Mesendoderm (in vitro differentiated cells): Measurements from ENCODE around the gene GABRD.

Experiments
- DNase-seq: peaks from one replicate; pipeline ENCODE4 v3.0.0; 2013
- H2AK5ac ChIP-seq: 2 replicates; pipeline ENCODE4 v1.6.1; 2013; ENCODE audit warnings: low read length, inconsistent platforms
- H2BK120ac ChIP-seq: 2 replicates; pipeline ENCODE4 v1.6.1; 2013; ENCODE audit warnings: low read depth, mild to moderate bottlenecking, low read length, moderate library complexity, mixed read lengths
- H2BK15ac ChIP-seq: replicated peaks from 2 replicates; pipeline ENCODE4 v1.6.1; 2013; ENCODE audit warnings: low read depth, mild to moderate bottlenecking, moderate library complexity
- H2BK5ac ChIP-seq: 2 replicates; pipeline ENCODE4 v1.6.1; 2013; ENCODE audit warnings: low read length, inconsistent platforms
- H3K18ac ChIP-seq: 2 replicates; pipeline ENCODE4 v1.6.1; 2013; ENCODE audit warnings: mild to moderate bottlenecking, low read length, mixed read lengths
- H3K23ac ChIP-seq: one replicate; pipeline ENCODE4 v1.6.1; 2013; ENCODE audit warnings: low read length
- H3K27ac ChIP-seq: 2 replicates; pipeline ENCODE4 v1.5.1; 2013; ENCODE audit warnings: low read depth, mild to moderate bottlenecking, inconsistent platforms, low read length, moderate library complexity
- H3K27me3 ChIP-seq: 2 replicates; pipeline ENCODE4 v1.6.1; 2013; ENCODE audit warnings: low read length, control low read depth, mild to moderate bottlenecking, inconsistent platforms; ENCODE audit not compliant: insufficient read depth, poor library complexity
- H3K36me3 ChIP-seq: 2 replicates; pipeline ENCODE4 v1.6.1; 2013; ENCODE audit warnings: low read length, inconsistent platforms; ENCODE audit not compliant: control insufficient read depth, insufficient read depth
- H3K4ac ChIP-seq: one replicate; pipeline ENCODE4 v1.6.1; 2013; ENCODE audit warnings: low read depth, mild to moderate bottlenecking, low read length, moderate library complexity
- H3K4me1 ChIP-seq: 2 replicates; pipeline ENCODE4 v1.6.1; 2013; ENCODE audit warnings: low read depth, low read length, inconsistent platforms; ENCODE audit not compliant: control insufficient read depth
- H3K4me2 ChIP-seq: 2 replicates; pipeline ENCODE4 v1.6.1; 2013; ENCODE audit warnings: low read length
- H3K4me3 ChIP-seq: 2 replicates; pipeline ENCODE4 v1.5.1; 2013; ENCODE audit warnings: mild to moderate bottlenecking, low read length
- H3K56ac ChIP-seq: one replicate; pipeline ENCODE4 v1.6.1; 2013; ENCODE audit warnings: low read length
- H3K79me1 ChIP-seq: 2 replicates; pipeline ENCODE4 v1.6.1; 2013; ENCODE audit warnings: low read length, inconsistent platforms
- H3K79me2 ChIP-seq: 2 replicates; pipeline ENCODE4 v1.6.1; 2013; ENCODE audit warnings: mild to moderate bottlenecking, low read length; ENCODE audit not compliant: control insufficient read depth, insufficient read depth
- H3K9ac ChIP-seq: 2 replicates; pipeline ENCODE4 v1.6.1; 2013; ENCODE audit warnings: low read length, inconsistent platforms
- H4K5ac ChIP-seq: one replicate; pipeline ENCODE4 v1.6.1; 2013; ENCODE audit warnings: low read length
- H4K8ac ChIP-seq: one replicate; pipeline ENCODE4 v1.6.1; 2013; ENCODE audit warnings: low read depth, mild to moderate bottlenecking, control low read depth, low read length, moderate library complexity
- WGBS: extraction: QIAGEN DNeasy Blood & Tissue Kit; methylation state at CpG from one replicate; pipeline ENCODE4 v1.1.7; 2013; ENCODE audit warnings: low lambda C conversion rate, missing lambda C conversion rate; ENCODE audit not compliant: insufficient coverage; ENCODE audit errors: extremely low coverage; 5-methylcytosine and 5-hydroxymethylcytosine counted together

Gene GABRD

DNA sequence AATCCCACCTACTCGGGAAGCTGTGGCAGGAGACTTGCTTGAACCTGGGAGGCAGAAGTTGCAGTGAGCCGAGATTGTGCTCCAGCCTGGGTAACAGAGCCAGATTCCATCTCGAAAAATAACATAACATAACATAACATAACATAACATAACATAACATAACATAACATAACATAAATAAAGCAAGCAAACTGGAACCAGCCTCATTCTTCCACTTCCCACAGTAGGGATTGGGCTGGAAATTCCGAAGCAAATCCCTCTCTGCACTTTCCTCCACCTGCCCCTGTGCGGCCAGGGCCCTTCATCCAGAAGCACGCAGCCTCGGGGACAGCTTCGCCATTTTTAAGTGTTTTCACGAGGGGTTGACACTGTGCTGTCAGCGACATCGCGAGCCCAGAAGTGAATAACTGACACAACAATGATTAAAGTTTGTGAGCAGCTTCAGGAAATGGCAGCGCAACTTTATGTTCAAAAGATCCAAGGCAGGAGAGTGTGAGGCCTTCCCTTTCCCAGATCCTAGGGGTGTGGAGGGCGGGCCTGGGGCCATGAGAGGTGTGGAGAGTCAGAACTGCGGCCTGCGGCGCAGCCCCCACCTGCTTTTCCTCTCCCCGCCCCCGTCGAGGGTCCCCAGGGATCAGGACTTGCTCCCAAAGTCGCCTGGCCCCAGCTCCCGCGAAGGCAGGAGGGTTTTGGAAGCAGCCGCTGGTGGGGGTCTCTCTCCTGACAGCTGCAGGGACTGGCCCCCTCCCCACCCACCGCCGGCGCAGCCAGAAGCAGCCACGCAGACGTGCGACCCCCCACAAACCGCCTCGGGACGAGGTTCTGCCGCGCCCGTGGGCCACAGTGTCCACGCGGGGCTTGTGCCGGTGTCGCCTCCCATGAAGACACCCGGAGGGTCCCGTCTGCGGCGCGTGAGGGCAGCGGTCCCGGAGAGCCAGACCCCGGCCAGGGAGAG, 651 bp upstream of the GABRD start:
- no peak overlapping the region for H3K18ac ChIP-seq
- no peak overlapping the region for H3K23ac ChIP-seq
- H3K9ac ChIP-seq = peak overlapping the region; percentile 34
- H3K36me3 ChIP-seq = no peaks in the 10 kb centered on the region
- H3K27ac ChIP-seq = no peak overlapping the region
- H3K79me1 ChIP-seq = no peaks in the 10 kb centered on the region
- no peak overlapping the region for H2AK5ac ChIP-seq
- peak overlapping the region; percentile 14 for H3K4me2 ChIP-seq
- DNase-seq = peak; percentile 22
- no peaks in the 10 kb centered on the region for H3K4me1 ChIP-seq
- no peaks in the 10 kb centered on the region for H3K79me2 ChIP-seq
- H2BK5ac ChIP-seq = no peak overlapping the region
- no peak overlapping the region for H2BK120ac ChIP-seq
- no peak overlapping the region for H4K8ac ChIP-seq
- H4K5ac ChIP-seq = no peak overlapping the region
- no peak overlapping the region for H3K4ac ChIP-seq
- no CpG with 5 or more reads among the region's 48 CpGs for WGBS
- no peak overlapping the region for H3K4me3 ChIP-seq
- H3K56ac ChIP-seq = peak overlapping the region; percentile 37
- H2BK15ac ChIP-seq = no peak overlapping the region
- peaks cover 5% of the 10 kb centered on the region for H3K27me3 ChIP-seq

DNA sequence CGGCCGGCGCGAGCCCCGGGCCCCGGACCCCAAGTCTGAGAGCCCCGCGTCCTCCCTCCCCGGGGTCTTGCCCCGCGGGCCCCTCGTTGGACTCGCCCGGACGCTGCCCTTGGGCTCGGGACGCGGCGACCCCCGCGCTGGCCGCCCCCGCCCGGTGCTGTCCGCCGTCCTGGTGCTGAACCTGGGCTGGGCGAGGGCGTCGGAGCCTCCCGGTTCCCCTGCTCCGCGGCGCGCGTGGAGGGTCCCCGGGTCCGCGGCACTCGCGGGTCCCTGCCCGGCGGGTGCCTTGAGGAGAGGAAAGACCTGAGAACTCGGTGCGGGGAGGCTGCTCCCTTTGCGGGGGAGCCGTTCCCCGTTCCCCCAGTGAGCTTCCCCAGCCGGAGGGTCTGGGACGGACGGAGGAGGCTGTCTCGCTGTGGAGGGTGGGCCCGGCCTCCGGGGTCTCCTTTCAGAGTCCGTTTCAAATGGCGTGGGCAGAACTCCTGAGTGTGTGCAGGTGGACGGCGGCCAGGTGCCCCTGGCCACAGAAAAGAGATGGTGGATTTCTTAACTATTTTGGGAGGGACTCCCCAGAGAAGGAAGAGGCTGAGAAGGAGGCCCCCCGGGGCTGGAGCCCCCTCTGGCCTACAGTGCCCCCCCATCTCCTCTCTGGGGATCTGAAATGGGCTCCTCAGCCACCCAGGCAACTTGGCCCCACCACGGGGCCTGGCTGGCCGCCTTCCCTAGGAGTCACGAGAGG, 595 bp downstream of the GABRD start:
- Histone ChIP-seq H3K4me2 (no peak overlapping the region), H2BK15ac (no peak overlapping the region), H4K5ac (no peak overlapping the region), H4K8ac (no peak overlapping the region), H3K36me3 (no peaks in the 10 kb centered on the region), H3K9ac (no peak overlapping the region), H3K4me3 (no peak overlapping the region), H2BK120ac (no peak overlapping the region), H3K27ac (no peak overlapping the region), H3K27me3 (peaks cover 5% of the 10 kb centered on the region), H3K4me1 (no peaks in the 10 kb centered on the region), H3K18ac (no peak overlapping the region), H2AK5ac (no peak overlapping the region), H2BK5ac (no peak overlapping the region), H3K23ac (no peak overlapping the region), H3K79me2 (no peaks in the 10 kb centered on the region), H3K4ac (no peak overlapping the region), H3K56ac (no peak overlapping the region), H3K79me1 (no peaks in the 10 kb centered on the region)
- WGBS = no CpG with 5 or more reads among the region's 61 CpGs
- peak; percentile 23 for DNase-seq

DNA sequence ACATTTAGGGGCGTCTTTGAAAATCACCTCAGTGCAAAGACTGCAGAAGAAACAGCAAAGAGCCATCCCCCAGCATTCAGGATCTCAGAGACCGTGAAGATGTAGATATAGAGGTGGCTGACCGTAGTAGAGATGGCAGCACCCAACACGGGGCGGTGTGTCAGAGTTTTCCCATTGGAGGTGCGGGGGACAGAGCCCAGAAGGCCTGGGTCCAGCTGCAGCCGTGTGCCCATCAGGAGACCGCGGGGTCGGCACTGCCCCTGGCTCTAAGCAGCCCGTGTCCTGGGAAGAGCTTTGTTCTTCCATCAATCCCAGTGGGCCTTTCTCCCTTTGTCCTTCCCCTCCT, 1.1 kb downstream of the GABRD start:
- Histone ChIP-seq H2BK120ac (no peak overlapping the region), H3K4me2 (no peak overlapping the region), H3K56ac (no peak overlapping the region), H2BK5ac (no peak overlapping the region), H3K4ac (no peak overlapping the region), H2BK15ac (no peak overlapping the region), H3K23ac (no peak overlapping the region), H3K79me1 (no peaks in the 10 kb centered on the region), H2AK5ac (no peak overlapping the region), H3K9ac (no peak overlapping the region), H3K4me3 (no peak overlapping the region), H3K27me3 (peaks cover 5% of the 10 kb centered on the region), H3K18ac (no peak overlapping the region), H3K27ac (no peak overlapping the region), H3K4me1 (no peaks in the 10 kb centered on the region), H3K79me2 (no peaks in the 10 kb centered on the region), H3K36me3 (no peaks in the 10 kb centered on the region), H4K5ac (no peak overlapping the region), H4K8ac (no peak overlapping the region)
- WGBS = no CpG with 5 or more reads among the region's 11 CpGs
- no peak for DNase-seq

DNA sequence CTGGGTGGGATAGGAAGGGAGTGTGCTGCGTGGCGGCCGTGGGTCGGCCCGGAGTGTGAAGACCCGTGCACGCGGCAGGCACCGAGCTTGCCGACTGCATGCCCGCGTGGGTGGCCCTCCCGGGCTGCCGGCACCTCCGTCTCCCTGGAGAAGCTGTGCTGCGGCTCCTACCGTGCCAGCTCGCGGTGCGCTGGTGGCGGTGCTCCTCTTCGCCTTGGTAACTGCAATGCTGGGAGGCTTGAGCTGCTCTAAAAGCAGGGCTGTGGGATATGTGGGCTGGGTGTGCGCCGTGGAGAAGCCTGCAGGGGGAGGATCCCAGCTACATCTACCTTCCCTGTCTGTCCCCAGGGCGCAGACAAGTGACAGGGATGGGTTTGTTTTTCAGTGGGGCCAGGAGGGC, 2.4 kb downstream of the GABRD start:
- WGBS = no CpG with 5 or more reads among the region's 25 CpGs

DNA sequence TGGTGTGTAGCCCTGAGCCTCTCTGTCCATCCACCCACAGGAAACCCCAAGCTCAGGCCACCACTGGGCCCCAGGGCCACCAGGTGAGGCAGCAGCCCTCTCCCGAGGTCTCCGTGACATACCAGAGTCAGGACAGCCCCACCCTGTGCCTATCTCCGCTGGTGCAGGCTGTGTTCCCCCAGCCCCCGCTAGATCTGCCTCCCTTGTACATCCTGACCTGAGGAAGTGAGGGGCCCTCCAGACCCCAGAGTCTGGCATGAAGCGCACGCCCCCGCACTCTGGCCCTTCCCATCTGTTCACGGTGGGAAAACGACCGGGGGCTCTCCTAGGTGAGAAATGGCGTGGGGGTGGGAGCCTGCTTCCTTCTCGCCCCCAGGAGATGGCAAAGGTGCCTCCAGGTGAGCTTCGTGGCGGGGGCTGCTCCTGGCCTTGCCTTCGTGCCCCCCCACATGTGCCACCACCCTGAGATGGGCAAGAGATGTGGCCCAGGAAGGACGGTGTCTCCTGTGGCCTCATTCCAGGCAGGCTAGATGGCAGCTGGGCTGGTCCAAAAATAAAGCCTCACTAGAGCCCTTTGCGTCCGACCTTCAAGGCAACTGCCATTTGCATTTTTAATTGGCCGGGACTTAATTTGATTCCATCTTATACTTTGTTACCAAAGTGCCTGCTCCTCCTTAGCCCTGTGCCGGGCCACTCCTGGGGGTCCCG, 3.1 kb downstream of the GABRD start:
- H3K27me3 ChIP-seq = peaks cover 5% of the 10 kb centered on the region
- H3K9ac ChIP-seq = no peak overlapping the region
- H2BK15ac ChIP-seq = no peak overlapping the region
- no peaks in the 10 kb centered on the region for H3K79me1 ChIP-seq
- no peak overlapping the region for H3K56ac ChIP-seq
- no peak overlapping the region for H3K4me2 ChIP-seq
- DNase-seq = no peak
- no peak overlapping the region for H2BK120ac ChIP-seq
- no peak overlapping the region for H2BK5ac ChIP-seq
- H3K18ac ChIP-seq = no peak overlapping the region
- H4K8ac ChIP-seq = no peak overlapping the region
- H3K4ac ChIP-seq = no peak overlapping the region
- no peak overlapping the region for H4K5ac ChIP-seq
- WGBS = no CpG with 5 or more reads among the region's 21 CpGs
- H3K23ac ChIP-seq = no peak overlapping the region
- H3K36me3 ChIP-seq = no peaks in the 10 kb centered on the region
- no peak overlapping the region for H3K27ac ChIP-seq
- no peaks in the 10 kb centered on the region for H3K4me1 ChIP-seq
- no peak overlapping the region for H3K4me3 ChIP-seq
- no peak overlapping the region for H2AK5ac ChIP-seq
- H3K79me2 ChIP-seq = no peaks in the 10 kb centered on the region

More for the DNA sequence above, 2.4 kb downstream of the GABRD start:
- Histone ChIP-seq H2AK5ac (no peak overlapping the region), H3K79me1 (no peaks in the 10 kb centered on the region), H3K36me3 (no peaks in the 10 kb centered on the region), H2BK120ac (no peak overlapping the region), H4K8ac (no peak overlapping the region), H3K4me2 (no peak overlapping the region), H3K18ac (no peak overlapping the region), H3K9ac (no peak overlapping the region), H3K56ac (no peak overlapping the region), H3K79me2 (no peaks in the 10 kb centered on the region), H3K4me1 (no peaks in the 10 kb centered on the region), H4K5ac (no peak overlapping the region), H3K27me3 (peaks cover 5% of the 10 kb centered on the region), H3K23ac (no peak overlapping the region), H2BK5ac (no peak overlapping the region), H2BK15ac (no peak overlapping the region), H3K27ac (no peak overlapping the region), H3K4me3 (no peak overlapping the region), H3K4ac (no peak overlapping the region)
- no peak for DNase-seq
